CD4-positive, alpha-beta T cell (primary cell): ENCODE data around the gene PARM1. TPM values are rescaled to one million over a fixed set of nuclear protein-coding genes. Genes with fewer than 3 reads are reported as not detected.

ENCODE experiments used
- ATAC-seq: fragments of 200-7000 bp; cut with Tn5 transposase; one replicate; pipeline ENCODE4 v1.10.0; 2022; ENCODE audit warnings: mild to moderate bottlenecking; ENCODE audit not compliant: poor library complexity
- CTCF ChIA-PET: fragments of 350-600 bp; sonication (Branson Sonifier 250); formaldehyde crosslinking; loops from one replicate; lab custom pipeline; 2021; ENCODE audit warnings: antibody characterized with exemption, inconsistent platforms; lab: Charles Lee
- POLR2A ChIA-PET: fragments of 350-600 bp; sonication (Branson Sonifier 250); formaldehyde crosslinking; loops from one replicate; lab custom pipeline; 2021; ENCODE audit warnings: antibody characterized with exemption, inconsistent platforms; lab: Charles Lee
- DNase-seq, 14 experiments: peaks; one replicate each; pipeline ENCODE4 v3.0.0-alpha.2; 2013 to 2020; ENCODE audit warnings: mixed read lengths in 2 of 14
- H3K27ac ChIP-seq, 2 donors: one replicate each; pipeline versions ENCODE4 v1.5.1 to v1.7.0; 2013; ENCODE audit warnings: low read length in 2 of 2, low read depth in 1 of 2, mild to moderate bottlenecking in 1 of 2
- H3K27me3 ChIP-seq, 2 experiments: 1 replicate in 1 of 2; 2 replicates in 1 of 2; pipeline versions ENCODE4 v1.6.1 to v1.7.0; 2013; ENCODE audit warnings: low read length in 2 of 2, control low read depth in 1 of 2, mild to moderate bottlenecking in 1 of 2, moderate library complexity in 1 of 2; ENCODE audit not compliant: insufficient read depth in 2 of 2, control insufficient read depth in 1 of 2
- H3K36me3 ChIP-seq: one replicate; pipeline ENCODE4 v1.6.1; 2013; ENCODE audit warnings: low read length, control low read depth; ENCODE audit not compliant: insufficient read depth
- H3K4me1 ChIP-seq: one replicate; pipeline ENCODE4 v1.6.1; 2013; ENCODE audit warnings: low read length, control low read depth; ENCODE audit not compliant: insufficient read depth
- H3K4me3 ChIP-seq: one replicate; pipeline ENCODE4 v1.5.1; 2013; ENCODE audit warnings: mild to moderate bottlenecking, low read length, moderate library complexity
- H3K9me3 ChIP-seq, 2 experiments: 1 replicate in 1 of 2; 2 replicates in 1 of 2; pipeline versions ENCODE4 v1.6.1 to v1.7.0; 2013; ENCODE audit warnings: low read length in 2 of 2, mild to moderate bottlenecking in 2 of 2, control low read depth in 1 of 2, moderate library complexity in 1 of 2; ENCODE audit not compliant: control insufficient read depth in 1 of 2, insufficient read depth in 1 of 2
- H3K27ac Mint-ChIP-seq: one replicate; pipeline ENCODE4 v1.8.0; 2020; ENCODE audit warnings: mixed read lengths
- H3K27me3 Mint-ChIP-seq: one replicate; pipeline ENCODE4 v1.8.0; 2021; ENCODE audit warnings: mixed read lengths
- H3K36me3 Mint-ChIP-seq: one replicate; pipeline ENCODE4 v1.8.0; 2021; ENCODE audit warnings: low read depth, mixed read lengths
- H3K4me1 Mint-ChIP-seq: one replicate; pipeline ENCODE4 v1.8.0; 2021; ENCODE audit warnings: low read depth, mixed read lengths
- H3K4me3 Mint-ChIP-seq: one replicate; pipeline ENCODE4 v1.8.0; 2020; ENCODE audit warnings: mild to moderate bottlenecking, mixed read lengths
- H3K9me3 Mint-ChIP-seq: one replicate; pipeline ENCODE4 v1.8.0; 2020; ENCODE audit warnings: mixed read lengths
- CTCF ChIP-seq: fragments of 200-600 bp; IDR thresholded peaks from one replicate; pipeline ENCODE4 v1.8.0; 2022; ENCODE audit warnings: antibody characterized with exemption, mild to moderate bottlenecking
- intact Hi-C, 2 experiments: fragments of 100-400 bp; cut with DNase I in 1 of 2; cut with micrococcal nuclease in 1 of 2; formaldehyde crosslinking; loops; one replicate each; pipeline versions ENCODE4 v1.15.1 to v1.9.0; 2023 to 2025; cut with DNase I, micrococcal nuclease
- total RNA-seq, 174 experiments: library from RNA in 2 of 174; stranded (reverse) in 2 of 174; gene quantifications; one replicate each; pipeline ENCODE4 v1.2.3 and lab custom pipeline; 2021 to 2026

PARM1 gene
- total RNA-seq, 2 experiments from 2014 or later: 0.05 to 0.06 TPM

- Histone ChIP-seq H3K4me3 (no peak overlapping the region), H3K36me3 (no peaks in the 10 kb centered on the region), H3K4me1 (no peaks in the 10 kb centered on the region), H3K27me3 (no peaks in the 10 kb centered on the region), H3K27ac (no peak overlapping the region), H3K9me3 (no peaks in the 10 kb centered on the region)
- TF ChIP-seq CTCF: no peak
- H3K27ac Mint-ChIP-seq: no peak overlapping the region
- ChIA-PET POLR2A (no interaction called here), CTCF (no interaction called here)
- H3K27me3 Mint-ChIP-seq: no peaks in the 10 kb centered on the region
- ATAC-seq: no peak
- no peak overlapping the region for H3K4me3 Mint-ChIP-seq
- intact Hi-C loops: no loop called here
- H3K4me1 Mint-ChIP-seq: no peaks in the 10 kb centered on the region
- no peak for DNase-seq
- peaks cover 14% of the 10 kb centered on the region for H3K9me3 Mint-ChIP-seq
- no peaks in the 10 kb centered on the region for H3K36me3 Mint-ChIP-seq
Measured at GRCh38 chr4:75009138-75009537, 76.2 kb downstream of the PARM1 start.

GRCh38 chr4:75011131-75011795 is 78.3 kb downstream of the PARM1 start:
- Histone ChIP-seq H3K36me3 (no peaks in the 10 kb centered on the region), H3K27me3 (no peaks in the 10 kb centered on the region), H3K4me3 (no peak overlapping the region), H3K9me3 (no peaks in the 10 kb centered on the region), H3K4me1 (no peaks in the 10 kb centered on the region), H3K27ac (no peak overlapping the region)
- ChIA-PET CTCF (no interaction called here), POLR2A (no interaction called here)
- no peaks in the 10 kb centered on the region for H3K27me3 Mint-ChIP-seq
- TF ChIP-seq CTCF: no peak
- H3K9me3 Mint-ChIP-seq: peaks cover 14% of the 10 kb centered on the region
- DNase-seq (no peak), ATAC-seq (no peak)
- intact Hi-C loops: no loop called here
- H3K27ac Mint-ChIP-seq: no peak overlapping the region
- H3K36me3 Mint-ChIP-seq: no peaks in the 10 kb centered on the region
- no peaks in the 10 kb centered on the region for H3K4me1 Mint-ChIP-seq
- H3K4me3 Mint-ChIP-seq: no peak overlapping the region

GRCh38 chr4:75015627-75016026 is 82.7 kb downstream of the PARM1 start:
- H3K27ac ChIP-seq: no peak overlapping the region
- H3K36me3 ChIP-seq: no peaks in the 10 kb centered on the region
- TF ChIP-seq CTCF: no peak
- intact Hi-C loops: no loop called here
- no peaks in the 10 kb centered on the region for H3K9me3 ChIP-seq
- no peaks in the 10 kb centered on the region for H3K4me1 ChIP-seq
- ATAC-seq (no peak), DNase-seq (no peak)
- Mint-ChIP-seq H3K27ac (no peak overlapping the region), H3K27me3 (no peaks in the 10 kb centered on the region), H3K4me3 (no peak overlapping the region), H3K36me3 (no peaks in the 10 kb centered on the region), H3K4me1 (no peaks in the 10 kb centered on the region), H3K9me3 (peaks cover 3% of the 10 kb centered on the region)
- POLR2A ChIA-PET: no interaction called here
- CTCF ChIA-PET: no interaction called here
- H3K4me3 ChIP-seq: no peak overlapping the region
- H3K27me3 ChIP-seq: no peaks in the 10 kb centered on the region
